Esophagus squamous epithelium (tissue), 5 donors: Measurements from ENCODE around the gene SORL1. TPM values are rescaled to one million over a fixed set of nuclear protein-coding genes. Genes with fewer than 3 reads are reported as not detected.
A peak's percentile ranks its signal among the peaks of the same experiment; 100 is the strongest.

Experiments
- DNase-seq: peaks from one replicate; lab custom pipeline; 2025; lab: John Stamatoyannopoulos, UW
- H3K27ac ChIP-seq, 4 donors: fragments of 200-600 bp; sonication (generic); one replicate each; pipeline ENCODE4 v1.5.1; 2016 to 2019; ENCODE audit warnings: mild to moderate bottlenecking in 1 of 4
- H3K27me3 ChIP-seq, 4 donors: fragments of 200-600 bp; sonication (generic); 1 replicate in 3 of 4; 2 replicates in 1 of 4; pipeline versions ENCODE4 v1.5.1 to v1.6.0; 2017 to 2021; ENCODE audit warnings: antibody characterized with exemption in 1 of 4
- H3K36me3 ChIP-seq, 3 donors: fragments of 200-600 bp; sonication (generic); one replicate each; pipeline ENCODE4 v1.5.1; 2016 to 2019
- H3K4me1 ChIP-seq, 3 donors: fragments of 200-600 bp; sonication (generic); one replicate each; pipeline ENCODE4 v1.5.1; 2017 to 2019
- H3K4me3 ChIP-seq, 4 donors: fragments of 200-600 bp; sonication (generic); 1 replicate in 3 of 4; 2 replicates in 1 of 4; pipeline ENCODE4 v1.5.1; 2016 to 2019; ENCODE audit warnings: mild to moderate bottlenecking in 2 of 4, moderate library complexity in 1 of 4
- H3K9me3 ChIP-seq, 3 donors: fragments of 200-600 bp; sonication (generic); one replicate each; pipeline ENCODE4 v1.5.1; 2016 to 2019
- POLR2A ChIP-seq, 4 donors: fragments of 450-650 bp; IDR thresholded peaks; one replicate each; pipeline ENCODE4 v1.6.1; 2017; ENCODE audit warnings: antibody characterized with exemption in 4 of 4, mild to moderate bottlenecking in 4 of 4, moderate library complexity in 3 of 4
- WGBS, 2 donors: methylation state at CpG; one replicate each; pipeline ENCODE4 v1.1.5; 2018; 5-methylcytosine and 5-hydroxymethylcytosine counted together
- intact Hi-C: fragments of 100-400 bp; cut with DNase I; formaldehyde crosslinking; loops from one replicate; pipeline ENCODE4 v1.15.0; 2022
- total RNA-seq, 4 donors: library from RNA; depleted of rRNA; stranded (reverse); fragments of >200 nt; gene quantifications; one replicate each; pipeline ENCODE4 v1.1.0, GENCODE V29; 2016
- TF ChIP-seq, protein P1 (sequence below), 6 experiments: fragments of 450-650 bp in 4 of 6; fragments of 200-600 bp in 2 of 6; sonication (generic) in 2 of 6; IDR thresholded peaks; one replicate each; pipeline ENCODE4 v1.5.1; 2016 to 2019; ENCODE audit warnings: antibody characterized with exemption in 6 of 6, mild to moderate bottlenecking in 4 of 6, moderate library complexity in 4 of 6
- donor health status: DM: yes; HTN: yes; CAD: no.

SORL1 gene
- total RNA-seq, 4 donors from 2014 or later, result 6.8 to 19.9 (median 16.3) TPM

DNA sequence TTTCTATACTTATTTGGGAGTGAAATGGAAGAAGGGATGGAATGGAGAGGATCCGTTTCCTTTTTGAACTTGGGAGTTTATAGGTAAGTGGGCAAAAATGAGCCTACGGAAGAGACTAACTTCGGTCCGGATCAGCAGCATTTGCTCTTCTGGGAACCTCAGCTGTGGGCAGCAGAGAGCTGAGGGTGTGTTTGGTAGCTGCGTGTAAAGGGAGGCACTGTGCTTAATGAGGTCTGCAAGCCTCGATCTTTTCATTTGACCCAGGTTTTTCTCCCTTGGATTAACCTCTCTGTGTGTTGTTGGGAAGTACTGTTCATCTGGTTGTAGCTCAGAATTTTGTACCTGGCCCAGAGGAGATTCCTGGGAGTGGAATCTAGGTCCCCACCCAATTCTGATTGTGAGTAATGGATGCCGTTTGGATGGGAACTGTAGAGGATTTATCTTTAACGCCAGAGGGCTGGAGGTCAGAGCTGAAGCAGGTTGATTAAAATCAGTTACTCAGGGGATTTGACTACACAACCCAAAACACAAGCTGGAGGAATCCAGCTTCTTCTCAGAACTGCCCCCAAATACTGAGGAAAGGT is 202.2 kb downstream of the SORL1 start:
- intact Hi-C loops, result loop anchor here (5.0 kb wide), 1 partner anchor 853 kb away; no protein-coding TSS in a partner anchor
- Histone ChIP-seq H3K4me3 (no peak overlapping the region), H3K27me3 (peaks cover 0 to 13% (median 0%) of the 10 kb centered on the region in 4 donors), H3K9me3 (no peaks in the 10 kb centered on the region), H3K27ac (peak overlapping the region in 3 of 4 donors; percentile 82 to 93 (median 88)), H3K36me3 (no peaks in the 10 kb centered on the region), H3K4me1 (peaks cover 8 to 35% (median 10%) of the 10 kb centered on the region in 3 donors)
- TF ChIP-seq POLR2A (IDR thresholded peaks at IDR 0.05), result no peak
- TF ChIP-seq, protein P1, sequence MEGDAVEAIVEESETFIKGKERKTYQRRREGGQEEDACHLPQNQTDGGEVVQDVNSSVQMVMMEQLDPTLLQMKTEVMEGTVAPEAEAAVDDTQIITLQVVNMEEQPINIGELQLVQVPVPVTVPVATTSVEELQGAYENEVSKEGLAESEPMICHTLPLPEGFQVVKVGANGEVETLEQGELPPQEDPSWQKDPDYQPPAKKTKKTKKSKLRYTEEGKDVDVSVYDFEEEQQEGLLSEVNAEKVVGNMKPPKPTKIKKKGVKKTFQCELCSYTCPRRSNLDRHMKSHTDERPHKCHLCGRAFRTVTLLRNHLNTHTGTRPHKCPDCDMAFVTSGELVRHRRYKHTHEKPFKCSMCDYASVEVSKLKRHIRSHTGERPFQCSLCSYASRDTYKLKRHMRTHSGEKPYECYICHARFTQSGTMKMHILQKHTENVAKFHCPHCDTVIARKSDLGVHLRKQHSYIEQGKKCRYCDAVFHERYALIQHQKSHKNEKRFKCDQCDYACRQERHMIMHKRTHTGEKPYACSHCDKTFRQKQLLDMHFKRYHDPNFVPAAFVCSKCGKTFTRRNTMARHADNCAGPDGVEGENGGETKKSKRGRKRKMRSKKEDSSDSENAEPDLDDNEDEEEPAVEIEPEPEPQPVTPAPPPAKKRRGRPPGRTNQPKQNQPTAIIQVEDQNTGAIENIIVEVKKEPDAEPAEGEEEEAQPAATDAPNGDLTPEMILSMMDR (IDR thresholded peaks at IDR 0.05), result no peak
- no peak for DNase-seq
- WGBS, 2 donors, result 55 to 70% methylated on average over 5 to 8 of the region's 8 CpGs

DNA sequence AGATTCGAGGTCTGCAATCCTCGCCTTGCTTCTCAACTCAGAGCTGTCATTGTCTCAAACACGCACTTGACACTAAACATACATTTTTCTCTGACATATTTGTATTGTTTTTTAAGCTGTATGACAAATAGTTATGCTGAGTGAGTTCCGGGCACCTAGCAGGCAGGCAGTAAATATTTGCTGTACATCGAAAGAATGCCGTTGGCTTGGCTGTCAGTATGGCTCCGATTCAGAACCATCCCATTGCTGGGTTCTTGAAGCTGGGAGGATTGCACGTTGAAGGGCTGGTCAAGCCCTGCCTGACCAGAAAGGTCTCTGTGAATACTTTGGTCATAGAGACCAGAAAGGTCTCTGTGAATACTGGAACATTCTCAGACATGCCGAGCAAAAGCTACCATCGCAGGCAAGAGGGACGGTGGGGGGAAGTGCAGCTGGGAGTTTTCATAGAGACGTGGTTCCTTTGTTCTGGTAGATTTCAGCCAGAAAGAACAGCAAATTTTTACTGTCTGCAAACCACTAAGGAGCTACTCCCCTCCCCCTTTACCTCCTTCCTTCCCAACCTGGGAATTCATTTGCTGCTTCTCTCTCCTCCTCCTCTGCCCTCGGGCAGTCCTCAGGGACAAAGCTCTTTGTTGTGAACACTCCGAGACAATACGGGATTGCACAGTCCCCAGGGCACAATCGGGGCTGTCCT is 202.9 kb downstream of the SORL1 start:
- no peaks in the 10 kb centered on the region for H3K9me3 ChIP-seq
- H3K27me3 ChIP-seq, result peaks cover 0 to 13% (median 0%) of the 10 kb centered on the region in 4 donors
- DNase-seq, result no peak
- no peak for TF ChIP-seq POLR2A (IDR thresholded peaks at IDR 0.05)
- TF ChIP-seq, protein P1 (IDR thresholded peaks at IDR 0.05), result no peak
- no peaks in the 10 kb centered on the region for H3K36me3 ChIP-seq
- 11 to 30% methylated on average over 15 of the region's 16 CpGs for WGBS, 2 donors
- peaks cover 8 to 35% (median 10%) of the 10 kb centered on the region in 3 donors for H3K4me1 ChIP-seq
- peak overlapping the region; percentile 38 to 69 (median 45) for H3K4me3 ChIP-seq
- intact Hi-C loops, result loop anchor here (5.0 kb wide), 3 partner anchors 447 to 852 kb away; no protein-coding TSS in a partner anchor
- peak overlapping the region; percentile 81 to 93 (median 85) for H3K27ac ChIP-seq

GRCh38 chr11:121655537-121656327 is 203.6 kb downstream of the SORL1 start:
- H3K4me3 ChIP-seq, result peak overlapping the region; percentile 38 to 69 (median 45)
- intact Hi-C loops, result loop anchor here (5.0 kb wide), 2 partner anchors 447 to 552 kb away; no protein-coding TSS in a partner anchor
- no peaks in the 10 kb centered on the region for H3K9me3 ChIP-seq
- H3K36me3 ChIP-seq, result no peaks in the 10 kb centered on the region
- TF ChIP-seq POLR2A (IDR thresholded peaks at IDR 0.05), result no peak
- TF ChIP-seq, protein P1 (IDR thresholded peaks at IDR 0.05), result peak; percentile 52 to 98 (median 86)
- DNase-seq, result no peak
- H3K27me3 ChIP-seq, result peaks cover 0 to 13% (median 0%) of the 10 kb centered on the region in 4 donors
- peak overlapping the region; percentile 81 to 93 (median 85) for H3K27ac ChIP-seq
- 2 to 3% methylated on average over 26 to 28 of the region's 44 CpGs for WGBS, 2 donors
- peaks cover 8 to 38% (median 10%) of the 10 kb centered on the region in 3 donors for H3K4me1 ChIP-seq

GRCh38 chr11:121656328-121657090 is 204.4 kb downstream of the SORL1 start:
- Histone ChIP-seq H3K36me3 (no peaks in the 10 kb centered on the region), H3K27me3 (peaks cover 0 to 13% (median 0%) of the 10 kb centered on the region in 4 donors), H3K4me3 (peak overlapping the region; percentile 38 to 69 (median 45)), H3K9me3 (no peaks in the 10 kb centered on the region), H3K4me1 (peaks cover 8 to 45% (median 13%) of the 10 kb centered on the region in 3 donors), H3K27ac (peak overlapping the region; percentile 81 to 93 (median 85))
- DNase-seq, result no peak
- TF ChIP-seq, protein P1 (IDR thresholded peaks at IDR 0.05), result no peak
- no peak for TF ChIP-seq POLR2A (IDR thresholded peaks at IDR 0.05)
- intact Hi-C loops, result loop anchor here (5.0 kb wide), 2 partner anchors 446 to 551 kb away; no protein-coding TSS in a partner anchor
- 64 to 67% methylated on average over 15 to 17 of the region's 19 CpGs for WGBS, 2 donors
